Measurements from ENCODE around the gene MTMR1.

- TF ChIP-seq, protein P1, sequence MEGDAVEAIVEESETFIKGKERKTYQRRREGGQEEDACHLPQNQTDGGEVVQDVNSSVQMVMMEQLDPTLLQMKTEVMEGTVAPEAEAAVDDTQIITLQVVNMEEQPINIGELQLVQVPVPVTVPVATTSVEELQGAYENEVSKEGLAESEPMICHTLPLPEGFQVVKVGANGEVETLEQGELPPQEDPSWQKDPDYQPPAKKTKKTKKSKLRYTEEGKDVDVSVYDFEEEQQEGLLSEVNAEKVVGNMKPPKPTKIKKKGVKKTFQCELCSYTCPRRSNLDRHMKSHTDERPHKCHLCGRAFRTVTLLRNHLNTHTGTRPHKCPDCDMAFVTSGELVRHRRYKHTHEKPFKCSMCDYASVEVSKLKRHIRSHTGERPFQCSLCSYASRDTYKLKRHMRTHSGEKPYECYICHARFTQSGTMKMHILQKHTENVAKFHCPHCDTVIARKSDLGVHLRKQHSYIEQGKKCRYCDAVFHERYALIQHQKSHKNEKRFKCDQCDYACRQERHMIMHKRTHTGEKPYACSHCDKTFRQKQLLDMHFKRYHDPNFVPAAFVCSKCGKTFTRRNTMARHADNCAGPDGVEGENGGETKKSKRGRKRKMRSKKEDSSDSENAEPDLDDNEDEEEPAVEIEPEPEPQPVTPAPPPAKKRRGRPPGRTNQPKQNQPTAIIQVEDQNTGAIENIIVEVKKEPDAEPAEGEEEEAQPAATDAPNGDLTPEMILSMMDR (IDR thresholded peaks at IDR 0.05) = no peak
- no peak for TF ChIP-seq POLR2A (IDR thresholded peaks at IDR 0.05)
Observed at GRCh38 chrX:150753968-150754367, 60.8 kb downstream of the MTMR1 start.
